Ishikawa (cell line): ENCODE results near the gene SETD1A.

Source experiments
- CEBPB ChIP-seq: IDR thresholded peaks from 2 replicates; pipeline ENCODE4 v1.6.1; 2012
- CREB1 ChIP-seq: IDR thresholded peaks from 2 replicates; pipeline ENCODE4 v1.6.1; 2012; ENCODE audit warnings: low read depth
- EGR1 ChIP-seq: IDR thresholded peaks from 2 replicates; pipeline ENCODE4 v1.6.1; 2012
- EP300 ChIP-seq: IDR thresholded peaks from 2 replicates; pipeline ENCODE4 v1.6.1; 2012; ENCODE audit warnings: borderline replicate concordance
- FOXM1 ChIP-seq: IDR thresholded peaks from 2 replicates; pipeline ENCODE4 v1.6.1; 2012; ENCODE audit warnings: low read depth, borderline replicate concordance
- MAX ChIP-seq: IDR thresholded peaks from 2 replicates; pipeline ENCODE4 v1.6.1; 2012
- NFIC ChIP-seq: IDR thresholded peaks from 2 replicates; pipeline ENCODE4 v1.6.1; 2012
- RAD21 ChIP-seq: IDR thresholded peaks from 2 replicates; pipeline ENCODE4 v1.6.1; 2012; ENCODE audit warnings: low read depth
- REST ChIP-seq: IDR thresholded peaks from 2 replicates; pipeline ENCODE4 v1.6.1; 2012; ENCODE audit warnings: low read depth, mild to moderate bottlenecking
- TAF1 ChIP-seq: IDR thresholded peaks from 2 replicates; pipeline ENCODE4 v1.6.1; 2012; ENCODE audit warnings: low read depth, mild to moderate bottlenecking
- TCF12 ChIP-seq: IDR thresholded peaks from 2 replicates; pipeline ENCODE4 v1.6.1; 2012; ENCODE audit warnings: low read depth
- TEAD4 ChIP-seq: IDR thresholded peaks from 2 replicates; pipeline ENCODE4 v1.6.1; 2012
- USF1 ChIP-seq: IDR thresholded peaks from 2 replicates; pipeline ENCODE4 v1.6.1; 2012
- YY1 ChIP-seq: IDR thresholded peaks from 2 replicates; pipeline ENCODE4 v1.6.1; 2012; ENCODE audit warnings: low read depth
- ZBTB7A ChIP-seq: IDR thresholded peaks from 2 replicates; pipeline ENCODE4 v1.6.1; 2012; ENCODE audit warnings: low read depth

SETD1A gene

GRCh38 chr16:31009120-31009519 lies 51.6 kb downstream of the SETD1A start:
- no peak for TF ChIP-seq MAX
- TF ChIP-seq CREB1 = no peak
- TF ChIP-seq RAD21 = no peak
- TF ChIP-seq TEAD4 = no peak
- TF ChIP-seq EGR1 = no peak
- no peak for TF ChIP-seq FOXM1
- no peak for TF ChIP-seq USF1
- TF ChIP-seq REST = no peak
- TF ChIP-seq ZBTB7A = no peak
- no peak for TF ChIP-seq YY1

DNA sequence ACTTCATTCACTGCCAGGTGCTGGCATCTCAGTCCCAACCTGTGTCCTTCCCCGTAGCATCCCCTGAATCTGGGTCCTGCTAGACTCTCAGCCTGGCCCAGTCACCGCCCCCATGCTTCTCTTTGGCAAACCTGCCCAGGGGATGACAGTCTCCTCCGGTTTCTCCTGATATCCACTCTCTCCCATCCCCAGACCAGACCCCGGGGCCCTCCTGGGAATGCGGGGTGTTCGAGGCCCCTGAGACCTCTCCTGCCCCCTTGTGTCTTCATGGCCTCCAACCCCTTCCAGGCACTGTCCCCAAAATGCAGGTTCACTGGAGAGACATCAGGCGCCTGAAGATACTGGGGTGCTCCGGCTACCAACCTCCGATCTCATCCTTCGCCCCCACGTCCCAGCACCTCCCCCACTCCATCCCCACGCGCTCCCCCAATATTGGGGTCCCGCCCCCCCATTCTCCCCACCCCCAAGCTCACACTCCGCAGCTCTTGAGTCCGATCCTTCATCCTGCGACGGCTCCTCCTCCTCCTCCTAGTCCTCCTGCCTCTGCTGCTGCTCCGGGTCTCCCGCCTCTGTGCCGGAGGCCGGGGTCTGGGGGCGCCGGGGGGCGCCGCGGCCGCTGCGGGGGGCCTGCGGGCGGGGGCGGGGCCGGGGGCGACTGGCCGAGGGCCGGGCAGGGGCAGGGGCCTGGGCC lies 52.5 kb downstream of the SETD1A start:
- TF ChIP-seq RAD21 = no peak
- no peak for TF ChIP-seq CEBPB
- TF ChIP-seq NFIC = no peak
- no peak for TF ChIP-seq TAF1
- TF ChIP-seq ZBTB7A = no peak
- no peak for TF ChIP-seq USF1
- no peak for TF ChIP-seq TCF12
- TF ChIP-seq EGR1 = no peak
- TF ChIP-seq YY1 = no peak
- no peak for TF ChIP-seq TEAD4
- no peak for TF ChIP-seq FOXM1
- TF ChIP-seq REST = no peak
- no peak for TF ChIP-seq EP300

GRCh38 chr16:31010585-31011325 lies 53.2 kb downstream of the SETD1A start, which contains the start of gene STX1B:
TSS of gene STX1B (minus strand) at chr16:31010638. CDS start at chr16:31010396, 242 bp downstream.
- TF ChIP-seq NFIC (no peak), CREB1 (no peak), TCF12 (no peak), TAF1 (no peak), REST (no peak), USF1 (no peak), FOXM1 (no peak)

GRCh38 chr16:31016018-31016417 lies 58.5 kb downstream of the SETD1A start:
- TF ChIP-seq ZBTB7A = no peak
- no peak for TF ChIP-seq CEBPB
- no peak for TF ChIP-seq CREB1
- no peak for TF ChIP-seq TCF12
- TF ChIP-seq EGR1 = no peak
- no peak for TF ChIP-seq USF1
- TF ChIP-seq YY1 = no peak
- TF ChIP-seq RAD21 = no peak
- no peak for TF ChIP-seq TAF1
- no peak for TF ChIP-seq EP300
- no peak for TF ChIP-seq REST
- TF ChIP-seq TEAD4 = no peak
- no peak for TF ChIP-seq NFIC
- TF ChIP-seq MAX = no peak
